WTC11 (cell line): ENCODE data around the gene FCN2. TPM values are rescaled to one million over a fixed set of nuclear protein-coding genes. Genes with fewer than 3 reads are reported as not detected.

Source experiments
- ATAC-seq: fragments of 200-7000 bp; cut with Tn5 transposase; 2 replicates; pipeline ENCODE4 v1.10.0; 2021; ENCODE audit warnings: mild to moderate bottlenecking, moderate library complexity
- CTCF ChIA-PET: fragments of 300-600 bp; sonication (Branson Sonifier 250); formaldehyde crosslinking; loops from one replicate; lab custom pipeline; 2021; ENCODE audit warnings: antibody characterized with exemption; lab: Charles Lee
- POLR2A ChIA-PET: fragments of 350-600 bp; sonication (Branson Sonifier 250); formaldehyde crosslinking; loops from one replicate; lab custom pipeline; 2021; ENCODE audit warnings: antibody characterized with exemption; lab: Charles Lee
- DNase-seq: peaks from one replicate; pipeline ENCODE4 v3.0.0; 2021; ENCODE audit warnings: low spot score
- H3K27ac Mint-ChIP-seq: 2 replicates; pipeline ENCODE4 v1.8.0; 2021; ENCODE audit warnings: mixed read lengths
- H3K27me3 Mint-ChIP-seq: 2 replicates; pipeline ENCODE4 v1.8.0; 2021; ENCODE audit warnings: low read depth, mild to moderate bottlenecking, moderate library complexity, mixed read lengths
- H3K36me3 Mint-ChIP-seq: 2 replicates; pipeline ENCODE4 v1.8.0; 2021; ENCODE audit warnings: mixed read lengths
- H3K4me1 Mint-ChIP-seq: 2 replicates; pipeline ENCODE4 v1.8.0; 2022; ENCODE audit warnings: mixed read lengths
- H3K4me3 Mint-ChIP-seq: 2 replicates; pipeline ENCODE4 v1.8.0; 2021; ENCODE audit warnings: mild to moderate bottlenecking, moderate library complexity, mixed read lengths
- H3K9me3 Mint-ChIP-seq: 2 replicates; pipeline ENCODE4 v1.8.0; 2021; ENCODE audit warnings: mixed read lengths
- ELF4 ChIP-seq: sonication (generic); formaldehyde crosslinking; IDR thresholded peaks from 2 replicates; pipeline ENCODE4 v1.8.1; 2022; ENCODE audit warnings: low read depth, mild to moderate bottlenecking, moderate library complexity, missing genetic modification reagents
- JUN ChIP-seq: sonication (generic); formaldehyde crosslinking; IDR thresholded peaks from 2 replicates; pipeline ENCODE4 v1.8.0; 2023; ENCODE audit warnings: mild to moderate bottlenecking, missing genetic modification reagents
- NFYB ChIP-seq: sonication (generic); formaldehyde crosslinking; conservative IDR thresholded peaks from 2 replicates; pipeline ENCODE4 v1.8.0; 2022; ENCODE audit warnings: low read depth, missing genetic modification reagents
- NR3C1 ChIP-seq: sonication (generic); formaldehyde crosslinking; conservative IDR thresholded peaks from 2 replicates; pipeline ENCODE4 v1.8.1; 2023; ENCODE audit warnings: low read depth, mild to moderate bottlenecking, missing genetic modification reagents
- PRRX2 ChIP-seq: fragments of 250-450 bp; sonication (Bioruptor Pico); IDR thresholded peaks from 2 replicates; pipeline ENCODE4 v1.8.0; 2021; ENCODE audit warnings: mild to moderate bottlenecking
- TP53 ChIP-seq: sonication (generic); formaldehyde crosslinking; IDR thresholded peaks from 2 replicates; pipeline ENCODE4 v1.8.1; 2023; ENCODE audit warnings: mild to moderate bottlenecking, missing genetic modification reagents
- ZNF423 ChIP-seq: fragments of 250-450 bp; sonication (Bioruptor Pico); IDR thresholded peaks from 2 replicates; pipeline ENCODE4 v2.1.2; 2022; ENCODE audit warnings: mild to moderate bottlenecking, moderate library complexity
- ZNF532 ChIP-seq: fragments of 250-450 bp; sonication (Bioruptor Pico); IDR thresholded peaks from 2 replicates; pipeline ENCODE4 v1.9.0; 2021; ENCODE audit warnings: mild to moderate bottlenecking, borderline replicate concordance
- total RNA-seq: library from RNA; stranded (reverse); gene quantifications from 3 replicates; pipeline ENCODE4 v1.2.3, GENCODE V29; 2021
- TF ChIP-seq, protein P1 (sequence below): sonication (generic); formaldehyde crosslinking; IDR thresholded peaks from 2 replicates; pipeline ENCODE4 v1.8.1; 2023; ENCODE audit warnings: mild to moderate bottlenecking, missing genetic modification reagents, moderate library complexity
- TF ChIP-seq, protein P2 (sequence below): sonication (generic); formaldehyde crosslinking; IDR thresholded peaks from 2 replicates; pipeline ENCODE4 v1.8.0; 2022; ENCODE audit warnings: mild to moderate bottlenecking, missing genetic modification reagents
- TF ChIP-seq, protein P3 (sequence below): sonication (generic); formaldehyde crosslinking; IDR thresholded peaks from 2 replicates; pipeline ENCODE4 v1.8.0; 2023; ENCODE audit warnings: missing genetic modification reagents
- TF ChIP-seq, protein P4 (sequence below): sonication (generic); formaldehyde crosslinking; IDR thresholded peaks from 2 replicates; pipeline ENCODE4 v1.8.0; 2022; ENCODE audit warnings: missing genetic modification reagents

FCN2 gene
- total RNA-seq, 1 experiment from 2014 or later, result not detected

GRCh38 chr9:134895908-134896833, 15.6 kb downstream of the FCN2 start:
- no peak for DNase-seq
- TF ChIP-seq, protein P1, sequence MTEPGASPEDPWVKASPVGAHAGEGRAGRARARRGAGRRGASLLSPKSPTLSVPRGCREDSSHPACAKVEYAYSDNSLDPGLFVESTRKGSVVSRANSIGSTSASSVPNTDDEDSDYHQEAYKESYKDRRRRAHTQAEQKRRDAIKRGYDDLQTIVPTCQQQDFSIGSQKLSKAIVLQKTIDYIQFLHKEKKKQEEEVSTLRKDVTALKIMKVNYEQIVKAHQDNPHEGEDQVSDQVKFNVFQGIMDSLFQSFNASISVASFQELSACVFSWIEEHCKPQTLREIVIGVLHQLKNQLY (CRISPR knock-in tag), result no peak
- no peak for TF ChIP-seq NR3C1 (CRISPR knock-in tag)
- H3K9me3 Mint-ChIP-seq, result peaks cover 34% of the 10 kb centered on the region
- H3K27me3 Mint-ChIP-seq, result no peaks in the 10 kb centered on the region; the same call in 1 of the 2 replicates
- no peak for ATAC-seq
- CTCF ChIA-PET, result no interaction called here
- H3K4me1 Mint-ChIP-seq, result no peaks in the 10 kb centered on the region
- H3K27ac Mint-ChIP-seq, result no peak overlapping the region
- POLR2A ChIA-PET, result no interaction called here
- H3K4me3 Mint-ChIP-seq, result no peak overlapping the region
- peaks cover 14% of the 10 kb centered on the region for H3K36me3 Mint-ChIP-seq

DNA sequence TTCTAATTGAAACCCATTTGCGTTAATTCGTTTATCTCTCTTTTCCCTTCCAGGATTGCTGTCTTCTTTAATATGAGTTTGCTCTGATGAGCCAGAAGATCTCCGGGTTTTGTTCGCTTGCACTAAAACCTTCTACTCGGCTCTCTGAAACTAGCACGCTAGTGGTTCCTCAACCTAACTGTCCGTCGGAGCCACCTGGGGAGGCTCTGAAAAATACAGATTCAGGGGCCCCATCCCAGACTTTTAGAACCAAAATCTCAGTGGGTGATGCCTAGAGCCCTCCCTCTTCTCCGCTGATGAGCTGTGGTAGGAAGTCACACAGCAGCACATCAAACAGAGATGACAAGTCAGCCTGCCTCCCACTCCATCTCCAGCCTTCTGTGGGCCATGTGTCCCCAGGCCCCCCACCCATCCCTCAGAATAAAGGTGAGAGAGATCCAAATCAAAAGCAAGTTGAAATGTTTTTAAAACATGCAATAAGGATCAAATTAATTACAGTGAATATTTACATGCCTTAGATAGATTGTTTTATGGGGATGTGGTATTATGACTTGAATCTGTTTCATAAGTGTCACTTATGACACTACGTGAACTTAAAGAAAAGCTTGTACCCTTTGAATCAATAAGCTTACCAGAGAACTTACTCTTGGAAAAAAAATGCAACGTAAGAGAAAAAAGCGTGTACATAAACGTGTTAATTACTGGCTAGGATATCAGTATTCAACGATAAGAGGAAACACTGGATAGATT, 16.4 kb downstream of the FCN2 start:
- CTCF ChIA-PET, result no interaction called here
- H3K4me1 Mint-ChIP-seq, result no peaks in the 10 kb centered on the region
- H3K27me3 Mint-ChIP-seq, result no peaks in the 10 kb centered on the region; the same call in 1 of the 2 replicates
- ATAC-seq, result no peak
- no peak overlapping the region for H3K27ac Mint-ChIP-seq
- POLR2A ChIA-PET, result no interaction called here
- H3K36me3 Mint-ChIP-seq, result peaks cover 14% of the 10 kb centered on the region
- H3K4me3 Mint-ChIP-seq, result no peak overlapping the region
- H3K9me3 Mint-ChIP-seq, result peaks cover 34% of the 10 kb centered on the region
- TF ChIP-seq ZNF423 (no peak), ELF4 (CRISPR knock-in tag) (no peak), TP53 (CRISPR knock-in tag) (no peak), NFYB (no peak), PRRX2 (CRISPR knock-in tag) (no peak), JUN (CRISPR knock-in tag) (no peak), ZNF532 (CRISPR knock-in tag) (no peak)
- TF ChIP-seq, protein P2, sequence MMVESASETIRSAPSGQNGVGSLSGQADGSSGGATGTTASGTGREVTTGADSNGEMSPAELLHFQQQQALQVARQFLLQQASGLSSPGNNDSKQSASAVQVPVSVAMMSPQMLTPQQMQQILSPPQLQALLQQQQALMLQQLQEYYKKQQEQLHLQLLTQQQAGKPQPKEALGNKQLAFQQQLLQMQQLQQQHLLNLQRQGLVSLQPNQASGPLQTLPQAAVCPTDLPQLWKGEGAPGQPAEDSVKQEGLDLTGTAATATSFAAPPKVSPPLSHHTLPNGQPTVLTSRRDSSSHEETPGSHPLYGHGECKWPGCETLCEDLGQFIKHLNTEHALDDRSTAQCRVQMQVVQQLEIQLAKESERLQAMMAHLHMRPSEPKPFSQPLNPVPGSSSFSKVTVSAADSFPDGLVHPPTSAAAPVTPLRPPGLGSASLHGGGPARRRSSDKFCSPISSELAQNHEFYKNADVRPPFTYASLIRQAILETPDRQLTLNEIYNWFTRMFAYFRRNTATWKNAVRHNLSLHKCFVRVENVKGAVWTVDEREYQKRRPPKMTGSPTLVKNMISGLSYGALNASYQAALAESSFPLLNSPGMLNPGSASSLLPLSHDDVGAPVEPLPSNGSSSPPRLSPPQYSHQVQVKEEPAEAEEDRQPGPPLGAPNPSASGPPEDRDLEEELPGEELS (CRISPR knock-in tag), result no peak
- TF ChIP-seq, protein P3, sequence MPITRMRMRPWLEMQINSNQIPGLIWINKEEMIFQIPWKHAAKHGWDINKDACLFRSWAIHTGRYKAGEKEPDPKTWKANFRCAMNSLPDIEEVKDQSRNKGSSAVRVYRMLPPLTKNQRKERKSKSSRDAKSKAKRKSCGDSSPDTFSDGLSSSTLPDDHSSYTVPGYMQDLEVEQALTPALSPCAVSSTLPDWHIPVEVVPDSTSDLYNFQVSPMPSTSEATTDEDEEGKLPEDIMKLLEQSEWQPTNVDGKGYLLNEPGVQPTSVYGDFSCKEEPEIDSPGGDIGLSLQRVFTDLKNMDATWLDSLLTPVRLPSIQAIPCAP (CRISPR knock-in tag), result no peak
- TF ChIP-seq, protein P4, sequence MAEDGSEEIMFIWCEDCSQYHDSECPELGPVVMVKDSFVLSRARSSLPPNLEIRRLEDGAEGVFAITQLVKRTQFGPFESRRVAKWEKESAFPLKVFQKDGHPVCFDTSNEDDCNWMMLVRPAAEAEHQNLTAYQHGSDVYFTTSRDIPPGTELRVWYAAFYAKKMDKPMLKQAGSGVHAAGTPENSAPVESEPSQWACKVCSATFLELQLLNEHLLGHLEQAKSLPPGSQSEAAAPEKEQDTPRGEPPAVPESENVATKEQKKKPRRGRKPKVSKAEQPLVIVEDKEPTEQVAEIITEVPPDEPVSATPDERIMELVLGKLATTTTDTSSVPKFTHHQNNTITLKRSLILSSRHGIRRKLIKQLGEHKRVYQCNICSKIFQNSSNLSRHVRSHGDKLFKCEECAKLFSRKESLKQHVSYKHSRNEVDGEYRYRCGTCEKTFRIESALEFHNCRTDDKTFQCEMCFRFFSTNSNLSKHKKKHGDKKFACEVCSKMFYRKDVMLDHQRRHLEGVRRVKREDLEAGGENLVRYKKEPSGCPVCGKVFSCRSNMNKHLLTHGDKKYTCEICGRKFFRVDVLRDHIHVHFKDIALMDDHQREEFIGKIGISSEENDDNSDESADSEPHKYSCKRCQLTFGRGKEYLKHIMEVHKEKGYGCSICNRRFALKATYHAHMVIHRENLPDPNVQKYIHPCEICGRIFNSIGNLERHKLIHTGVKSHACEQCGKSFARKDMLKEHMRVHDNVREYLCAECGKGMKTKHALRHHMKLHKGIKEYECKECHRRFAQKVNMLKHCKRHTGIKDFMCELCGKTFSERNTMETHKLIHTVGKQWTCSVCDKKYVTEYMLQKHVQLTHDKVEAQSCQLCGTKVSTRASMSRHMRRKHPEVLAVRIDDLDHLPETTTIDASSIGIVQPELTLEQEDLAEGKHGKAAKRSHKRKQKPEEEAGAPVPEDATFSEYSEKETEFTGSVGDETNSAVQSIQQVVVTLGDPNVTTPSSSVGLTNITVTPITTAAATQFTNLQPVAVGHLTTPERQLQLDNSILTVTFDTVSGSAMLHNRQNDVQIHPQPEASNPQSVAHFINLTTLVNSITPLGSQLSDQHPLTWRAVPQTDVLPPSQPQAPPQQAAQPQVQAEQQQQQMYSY, result no peak
- DNase-seq, result no peak
